Measurements from ENCODE around the gene TENM4. TPM values are rescaled to one million over a fixed set of nuclear protein-coding genes. Genes with fewer than 3 reads are reported as not detected.
A peak's percentile ranks its signal among the peaks of the same experiment; 100 is the strongest.

TENM4 gene
- total RNA-seq, 1 experiment from 2014 or later = 25.0 TPM

GRCh38 chr11:79165908-79166307 lies 274.9 kb downstream of the TENM4 start (continued):
- TF ChIP-seq ZNF532 (CRISPR knock-in tag; IDR thresholded peaks at IDR 0.05; ENCODE audit: borderline replicate concordance) = no peak
- TF ChIP-seq AFF4 (CRISPR knock-in tag; IDR thresholded peaks at IDR 0.05; ENCODE audit: borderline replicate concordance) = no peak
- no peak for TF ChIP-seq IRF2 (CRISPR knock-in tag; IDR thresholded peaks at IDR 0.05; ENCODE audit: borderline replicate concordance, low read depth)

GRCh38 chr11:79160791-79161403 lies 279.9 kb downstream of the TENM4 start:
- DNase-seq (ENCODE audit: low spot score) (no peak), ATAC-seq (peak; percentile 30; the same call in 1 of the 2 replicates)
- Mint-ChIP-seq H3K4me3 (no peak overlapping the region), H3K27me3 (ENCODE audit: low read depth) (no peaks in the 10 kb centered on the region; the same call in 1 of the 2 replicates), H3K27ac (no peak overlapping the region), H3K4me1 (0 out of 2 replicates have a peak, but pooled peaks cover 3% of the 10 kb centered on the region), H3K9me3 (no peaks in the 10 kb centered on the region), H3K36me3 (no peaks in the 10 kb centered on the region)
- ChIA-PET CTCF (no interaction called here), POLR2A (no interaction called here)
- TF ChIP-seq NFATC4 (CRISPR knock-in tag; IDR thresholded peaks at IDR 0.05) (no peak), CTCF (IDR thresholded peaks at IDR 0.05) (0 out of 2 replicates have a peak, but pooled peaks have one; percentile 13)

- ChIA-PET CTCF (interaction anchor here (0.9 to 1.7 kb wide), 3 partner anchors 14 to 514 kb away, joined by 3 to 4 read pairs (median 3); no protein-coding TSS in a partner anchor), POLR2A (no interaction called here)
- H3K4me3 Mint-ChIP-seq = no peak overlapping the region
- ATAC-seq (no peak), DNase-seq (ENCODE audit: low spot score) (no peak)
- H3K27me3 Mint-ChIP-seq (ENCODE audit: low read depth) = no peaks in the 10 kb centered on the region; the same call in 1 of the 2 replicates
- H3K27ac Mint-ChIP-seq = no peak overlapping the region
- H3K9me3 Mint-ChIP-seq = 0 out of 2 replicates have a peak, but pooled peaks cover 2% of the 10 kb centered on the region
- no peaks in the 10 kb centered on the region for H3K36me3 Mint-ChIP-seq
- H3K4me1 Mint-ChIP-seq = 0 out of 2 replicates have a peak, but pooled peaks cover 3% of the 10 kb centered on the region
- TF ChIP-seq ZNF121 (CRISPR knock-in tag; IDR thresholded peaks at IDR 0.05) (no peak), GABPB1 (CRISPR knock-in tag; IDR thresholded peaks at IDR 0.05) (no peak), GRHL2 (CRISPR knock-in tag; IDR thresholded peaks at IDR 0.05; ENCODE audit: insufficient replicate concordance, severe bottlenecking) (no peak), PRDM15 (CRISPR knock-in tag; IDR thresholded peaks at IDR 0.05) (no peak), FOXP1 (CRISPR knock-in tag; IDR thresholded peaks at IDR 0.05; ENCODE audit: borderline replicate concordance) (no peak), HMGXB4 (CRISPR knock-in tag; IDR thresholded peaks at IDR 0.05) (no peak), MAX (CRISPR knock-in tag; IDR thresholded peaks at IDR 0.05) (no peak)
These were observed 281.0 kb downstream of the TENM4 start for GRCh38 chr11:79159657-79160450.

Data from WTC11 (cell line).